Measurements from ENCODE around the gene ZNF613. TPM values are rescaled to one million over a fixed set of nuclear protein-coding genes. Genes with fewer than 3 reads are reported as not detected.

ZNF613 gene
- total and polyA plus RNA-seq, 2 of the 13 experiments (the other 11 are each of a cell fraction or from before 2014, with no cell fraction given): 3.6 to 8.3 TPM

- peak; percentile 81; the same call in 1 of the 2 replicates for TF ChIP-seq ZNF639 (CRISPR knock-in tag; conservative IDR thresholded peaks at IDR 0.05)
- no peak for TF ChIP-seq ZNF672 (CRISPR knock-in tag; IDR thresholded peaks at IDR 0.05)
- peak; percentile 96 for TF ChIP-seq GATAD1 (CRISPR knock-in tag; IDR thresholded peaks at IDR 0.05)
- TF ChIP-seq ZNF773 (CRISPR knock-in tag; IDR thresholded peaks at IDR 0.05; ENCODE audit: borderline replicate concordance): peak; percentile 52; the same call in 1 of the 2 replicates
- peak; percentile 75; the same call in 1 of the 2 replicates for TF ChIP-seq NFATC3 (CRISPR knock-in tag; IDR thresholded peaks at IDR 0.05)
- TF ChIP-seq ZBTB7B (CRISPR knock-in tag; IDR thresholded peaks at IDR 0.05): 0 out of 2 replicates have a peak, but pooled peaks have one; percentile 41
- TF ChIP-seq HMG20B (CRISPR knock-in tag; conservative IDR thresholded peaks at IDR 0.05): no peak
- 0 out of 2 replicates have a peak, but pooled peaks have one; percentile 59 for TF ChIP-seq FOXJ3 (CRISPR knock-in tag; IDR thresholded peaks at IDR 0.05; ENCODE audit: borderline replicate concordance)
- peak; percentile 24; the same call in 1 of the 2 replicates for TF ChIP-seq DR1 (CRISPR knock-in tag; IDR thresholded peaks at IDR 0.05)
- no peak for TF ChIP-seq NR1H2 (CRISPR knock-in tag; IDR thresholded peaks at IDR 0.05; ENCODE audit: borderline replicate concordance, low read depth)
- TF ChIP-seq ELF4 (CRISPR knock-in tag; IDR thresholded peaks at IDR 0.05; ENCODE audit: borderline replicate concordance): peak; percentile 98
- no peak for TF ChIP-seq FOXO4 (CRISPR knock-in tag; conservative IDR thresholded peaks at IDR 0.05)
- peak; percentile 70; the same call in 1 of the 2 replicates for TF ChIP-seq FOXP4 (CRISPR knock-in tag; IDR thresholded peaks at IDR 0.05)
- peak; percentile 97 for TF ChIP-seq TOE1 (CRISPR knock-in tag; IDR thresholded peaks at IDR 0.05)
- TF ChIP-seq CBX1 (IDR thresholded peaks at IDR 0.05; ENCODE audit: low read depth): peak; percentile 41
- TF ChIP-seq ARID3A (IDR thresholded peaks at IDR 0.05; ENCODE audit: low read depth, low read length): no peak
- TF ChIP-seq NONO (IDR thresholded peaks at IDR 0.05): no peak
- peak; percentile 46; the same call in 1 of the 2 replicates for TF ChIP-seq NONO (CRISPR knock-in tag; conservative IDR thresholded peaks at IDR 0.05)
- TF ChIP-seq NCOA2 (CRISPR knock-in tag; IDR thresholded peaks at IDR 0.05): peak; percentile 53
- TF ChIP-seq HMGA1 (CRISPR knock-in tag; conservative IDR thresholded peaks at IDR 0.05): no peak
- no peak for TF ChIP-seq ZNF841 (CRISPR knock-in tag; IDR thresholded peaks at IDR 0.05; ENCODE audit: borderline replicate concordance)
- peak; percentile 71; the same call in 1 of the 2 replicates for TF ChIP-seq GLI4 (CRISPR knock-in tag; IDR thresholded peaks at IDR 0.05; ENCODE audit: borderline replicate concordance)
- TF ChIP-seq MAFG (CRISPR knock-in tag; IDR thresholded peaks at IDR 0.05): no peak
- peak; percentile 80 for TF ChIP-seq MIER2 (CRISPR knock-in tag; IDR thresholded peaks at IDR 0.05)
Observed at GRCh38 chr19:51986309-51987291, 59.3 kb downstream of the ZNF613 start, which contains the start of gene ZNF350 (continued).
